Kidney epithelial cell (primary cell): ENCODE data around the gene KCNK3. TPM values are rescaled to one million over a fixed set of nuclear protein-coding genes. Genes with fewer than 3 reads are reported as not detected.
"Not testable (repeated sequence)": the region's sequence is repeated elsewhere in the genome, so short reads cannot be mapped to it uniquely, and the experiment has no call there.

Experiments used
- DNase-seq: peaks from one replicate; pipeline ENCODE4 v3.0.0-alpha.2; 2010; ENCODE audit warnings: low read depth
- H3K27me3 ChIP-seq: 2 replicates; pipeline ENCODE4 v1.6.0; 2011; ENCODE audit warnings: low read length; ENCODE audit not compliant: control insufficient read depth, insufficient read depth
- H3K36me3 ChIP-seq: 2 replicates; pipeline ENCODE4 v1.5.1; 2011; ENCODE audit warnings: low read length; ENCODE audit not compliant: control insufficient read depth, insufficient read depth
- H3K4me3 ChIP-seq: 2 replicates; pipeline ENCODE4 v1.5.1; 2011; ENCODE audit warnings: low read depth, mild to moderate bottlenecking, control low read depth, low read length
- total RNA-seq: library from RNA; depleted of rRNA; stranded (reverse); fragments of >200 nt; gene quantifications from 2 replicates; pipeline ENCODE4 v1.2.3, GENCODE V29; 2015
- TF ChIP-seq, protein P1 (sequence below): IDR thresholded peaks from 2 replicates; pipeline ENCODE4 v1.5.1; 2011; ENCODE audit warnings: mild to moderate bottlenecking, moderate library complexity, low read length, control low read depth, inconsistent platforms; ENCODE audit not compliant: insufficient read depth, poor library complexity, severe bottlenecking

Gene KCNK3
- total RNA-seq, 1 donor from 2014 or later: 13.9 TPM

DNA sequence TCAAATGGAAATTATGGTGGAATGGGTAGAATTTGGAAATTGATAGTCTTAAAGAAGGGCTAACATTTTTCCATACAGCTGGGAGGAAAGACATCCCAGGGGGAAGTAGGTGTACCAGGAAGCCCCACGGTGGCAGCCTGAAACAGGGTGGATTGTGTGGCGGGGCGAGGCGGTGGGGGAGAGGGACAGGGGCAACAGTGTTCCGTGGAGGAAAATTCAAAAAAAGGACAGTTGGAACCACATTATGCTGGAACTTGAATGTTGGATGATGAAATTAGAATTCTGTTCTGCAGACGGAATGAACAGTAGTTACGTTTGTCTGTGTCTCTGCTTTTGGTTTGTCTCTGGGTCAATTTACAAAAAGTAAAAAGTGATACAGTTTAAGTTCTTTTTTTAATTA, 40.7 kb upstream of the KCNK3 start:
- TF ChIP-seq, protein P1, sequence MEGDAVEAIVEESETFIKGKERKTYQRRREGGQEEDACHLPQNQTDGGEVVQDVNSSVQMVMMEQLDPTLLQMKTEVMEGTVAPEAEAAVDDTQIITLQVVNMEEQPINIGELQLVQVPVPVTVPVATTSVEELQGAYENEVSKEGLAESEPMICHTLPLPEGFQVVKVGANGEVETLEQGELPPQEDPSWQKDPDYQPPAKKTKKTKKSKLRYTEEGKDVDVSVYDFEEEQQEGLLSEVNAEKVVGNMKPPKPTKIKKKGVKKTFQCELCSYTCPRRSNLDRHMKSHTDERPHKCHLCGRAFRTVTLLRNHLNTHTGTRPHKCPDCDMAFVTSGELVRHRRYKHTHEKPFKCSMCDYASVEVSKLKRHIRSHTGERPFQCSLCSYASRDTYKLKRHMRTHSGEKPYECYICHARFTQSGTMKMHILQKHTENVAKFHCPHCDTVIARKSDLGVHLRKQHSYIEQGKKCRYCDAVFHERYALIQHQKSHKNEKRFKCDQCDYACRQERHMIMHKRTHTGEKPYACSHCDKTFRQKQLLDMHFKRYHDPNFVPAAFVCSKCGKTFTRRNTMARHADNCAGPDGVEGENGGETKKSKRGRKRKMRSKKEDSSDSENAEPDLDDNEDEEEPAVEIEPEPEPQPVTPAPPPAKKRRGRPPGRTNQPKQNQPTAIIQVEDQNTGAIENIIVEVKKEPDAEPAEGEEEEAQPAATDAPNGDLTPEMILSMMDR: no peak
- no peak overlapping the region for H3K4me3 ChIP-seq
- no peak for DNase-seq
- no peaks in the 10 kb centered on the region for H3K36me3 ChIP-seq
- peaks cover 19% of the 10 kb centered on the region for H3K27me3 ChIP-seq

DNA sequence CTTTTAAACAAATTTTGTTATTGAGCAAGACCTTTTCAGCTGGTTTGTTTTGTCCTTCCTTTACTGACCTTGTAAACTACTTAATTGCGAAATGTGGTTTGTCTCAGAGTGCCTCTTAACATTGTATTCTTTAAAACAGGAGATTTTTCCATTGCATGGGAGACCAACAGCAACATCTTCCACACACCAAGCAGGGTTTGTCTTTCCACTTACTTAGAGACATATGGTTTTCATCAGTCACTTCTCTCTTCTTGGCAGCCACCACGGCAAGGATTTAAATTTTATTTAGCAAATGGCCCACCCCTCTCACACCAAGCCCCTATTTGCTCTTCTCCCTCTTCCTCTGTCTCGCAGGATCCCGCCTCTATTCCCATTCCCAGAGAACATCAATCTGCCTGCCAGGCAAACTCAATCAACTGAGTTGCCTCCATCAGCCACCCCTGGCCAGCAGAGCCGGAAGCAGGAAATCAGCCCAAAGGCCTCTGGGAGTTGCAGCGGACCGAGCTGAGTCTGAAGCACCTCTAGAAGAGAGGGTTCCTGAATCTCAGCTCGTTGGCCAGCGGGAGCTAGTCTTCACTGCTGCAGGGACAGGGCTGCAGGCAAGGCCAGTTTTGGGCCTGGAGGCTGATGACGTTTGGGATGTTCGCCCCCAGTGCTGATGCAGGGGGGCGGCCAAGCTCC, 40.0 kb upstream of the KCNK3 start:
- TF ChIP-seq, protein P1: no peak
- Histone ChIP-seq H3K27me3 (peaks cover 12% of the 10 kb centered on the region), H3K36me3 (no peaks in the 10 kb centered on the region), H3K4me3 (no peak overlapping the region)
- no peak for DNase-seq

DNA sequence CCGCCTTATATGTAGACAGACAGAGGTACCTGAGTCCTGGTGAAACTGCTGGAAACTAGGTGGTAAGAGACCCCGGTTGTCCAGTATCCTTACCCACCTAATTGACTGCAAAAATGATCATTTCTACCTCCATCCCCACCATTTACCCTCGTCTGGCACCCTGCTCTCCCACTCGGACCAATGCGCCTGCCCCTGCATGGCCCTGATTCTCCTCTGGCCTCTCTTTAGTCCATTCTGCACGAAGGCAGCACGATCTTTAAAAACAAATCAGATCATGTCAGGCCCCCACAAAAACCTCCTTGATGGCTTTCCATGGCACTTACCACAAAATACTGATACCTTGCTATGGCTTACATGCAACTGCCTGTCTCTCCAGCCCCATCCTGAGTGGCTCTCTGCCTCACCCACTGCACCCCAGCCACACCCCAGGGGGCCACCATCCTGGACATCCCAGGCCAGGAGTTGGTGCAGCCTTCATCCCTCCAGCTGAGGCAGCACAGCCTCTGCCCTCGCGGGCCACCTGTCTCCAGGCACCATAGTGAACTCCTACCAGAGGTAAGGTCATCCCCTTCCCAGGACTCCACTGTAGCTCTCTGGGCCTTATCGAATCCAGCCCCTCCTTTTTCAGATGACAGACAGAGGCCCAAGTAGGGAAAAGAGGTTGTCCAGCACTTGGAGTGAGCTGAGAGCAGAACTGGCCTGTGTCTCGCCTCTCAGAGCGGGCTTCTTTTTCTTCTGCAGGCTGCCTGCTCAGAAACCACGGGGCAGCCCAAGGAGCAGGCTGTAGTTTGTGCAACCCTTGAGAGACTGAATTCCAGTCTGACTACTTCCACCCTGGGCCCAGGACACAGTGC, 39.1 kb upstream of the KCNK3 start:
- TF ChIP-seq, protein P1: no peak
- Histone ChIP-seq H3K36me3 (no peaks in the 10 kb centered on the region), H3K4me3 (no peak overlapping the region), H3K27me3 (peaks cover 10% of the 10 kb centered on the region)
- no peak for DNase-seq

DNA sequence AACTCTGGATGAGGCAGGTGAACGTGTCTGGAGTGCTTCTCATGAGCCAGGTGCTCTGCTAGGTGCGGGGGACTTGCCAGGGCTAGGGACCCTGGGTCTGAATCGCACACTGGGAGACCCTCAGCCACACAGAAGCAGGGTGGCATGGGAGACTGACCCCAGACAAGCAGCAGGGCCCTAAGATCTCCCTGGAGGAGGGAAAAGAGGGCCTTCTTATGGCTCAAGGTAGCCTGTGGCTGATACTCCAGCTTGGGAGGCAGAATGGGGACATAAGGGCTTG, 38.5 kb upstream of the KCNK3 start:
- Histone ChIP-seq H3K27me3 (peaks cover 10% of the 10 kb centered on the region), H3K4me3 (no peak overlapping the region), H3K36me3 (no peaks in the 10 kb centered on the region)
- TF ChIP-seq, protein P1: no peak
- DNase-seq: no peak

DNA sequence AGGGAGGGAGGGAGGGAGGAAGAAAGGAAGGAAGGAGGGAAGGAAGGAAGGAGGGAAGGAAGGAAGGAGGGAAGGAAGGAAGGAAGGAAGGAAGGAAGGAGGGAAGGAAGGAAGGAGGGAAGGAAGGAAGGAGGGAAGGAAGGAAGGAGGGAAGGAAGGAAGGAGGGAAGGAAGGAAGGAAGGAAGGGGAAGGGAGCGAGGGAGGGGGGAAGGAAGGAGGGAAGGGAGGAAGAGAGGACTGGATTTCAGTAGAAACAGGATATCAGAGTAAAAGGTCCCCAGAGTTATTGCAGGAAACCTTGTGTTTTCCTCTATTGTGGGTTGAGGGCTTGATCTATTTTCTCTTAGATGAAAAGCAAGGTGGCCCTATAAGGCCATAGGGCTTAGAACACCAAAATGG, 37.4 kb upstream of the KCNK3 start:
- H3K27me3 ChIP-seq, H3K36me3 ChIP-seq, H3K4me3 ChIP-seq, DNase-seq: not testable (repeated sequence)

DNA sequence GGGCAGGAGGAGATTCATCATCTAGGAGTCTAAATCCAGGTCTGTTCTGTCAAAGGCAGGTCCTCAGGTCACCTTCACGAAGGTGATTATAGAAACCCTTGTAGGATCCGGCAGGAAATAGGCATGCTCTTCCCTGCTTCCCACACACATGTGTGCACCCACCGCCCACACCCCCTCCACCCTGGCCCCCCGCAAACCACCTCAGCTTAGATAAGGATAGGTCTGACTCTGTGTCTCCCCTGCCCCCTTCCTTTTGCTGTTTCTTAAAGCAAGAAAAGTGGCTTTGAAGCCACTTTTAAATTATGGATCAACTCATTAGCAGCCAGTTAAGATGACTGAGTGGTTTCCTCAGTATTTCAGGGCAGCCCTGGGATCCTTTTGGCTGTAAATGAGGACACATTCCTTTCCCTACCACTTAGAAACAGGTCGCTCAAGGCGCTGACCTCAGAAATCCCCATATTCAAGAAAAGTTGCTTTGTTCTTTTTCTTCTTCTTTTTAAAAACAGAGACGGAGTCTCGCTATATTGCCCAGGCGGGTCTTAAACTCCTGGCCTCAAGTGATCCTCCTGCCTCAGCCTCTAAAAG, 36.8 kb upstream of the KCNK3 start:
- no peaks in the 10 kb centered on the region for H3K36me3 ChIP-seq
- no peak overlapping the region for H3K4me3 ChIP-seq
- TF ChIP-seq, protein P1: no peak
- peaks cover 6% of the 10 kb centered on the region for H3K27me3 ChIP-seq
- DNase-seq: no peak
